Thyroid gland (tissue), 4 donors: Measurements from ENCODE around the gene ARL2BP. TPM values are rescaled to one million over a fixed set of nuclear protein-coding genes. Genes with fewer than 3 reads are reported as not detected.
A peak's percentile ranks its signal among the peaks of the same experiment; 100 is the strongest.
"Not testable (repeated sequence)": the region's sequence is repeated elsewhere in the genome, so short reads cannot be mapped to it uniquely, and the experiment has no call there.

Experiments
- DNase-seq, 2 donors: peaks; one replicate each; pipeline ENCODE4 v3.0.0-alpha.2; 2019
- H3K27ac ChIP-seq, 3 donors: fragments of 200-600 bp; sonication (generic); 1 replicate in 2 of 3; 2 replicates in 1 of 3; pipeline ENCODE4 v1.5.1; 2016 to 2019; ENCODE audit warnings: mild to moderate bottlenecking in 1 of 3, moderate library complexity in 1 of 3
- H3K27me3 ChIP-seq: fragments of 200-600 bp; sonication (generic); one replicate; pipeline ENCODE4 v1.5.1; 2019
- H3K36me3 ChIP-seq, 2 donors: fragments of 200-600 bp; sonication (generic); one replicate each; pipeline ENCODE4 v1.5.1; 2016 to 2019
- H3K4me1 ChIP-seq, 2 donors: fragments of 200-600 bp; sonication (generic); one replicate each; pipeline ENCODE4 v1.5.1; 2017 to 2019
- H3K4me3 ChIP-seq, 3 donors: fragments of 200-600 bp; sonication (generic); replicated peaks in 1 of 3; 1 replicate in 2 of 3; 2 replicates in 1 of 3; pipeline ENCODE4 v1.5.1; 2016; ENCODE audit warnings: mild to moderate bottlenecking in 1 of 3
- H3K9me3 ChIP-seq: fragments of 200-600 bp; sonication (generic); one replicate; pipeline ENCODE4 v1.5.1; 2017
- POLR2A ChIP-seq, 2 donors: fragments of 450-650 bp; IDR thresholded peaks; one replicate each; pipeline ENCODE4 v1.6.1; 2017; ENCODE audit warnings: antibody characterized with exemption in 2 of 2, mild to moderate bottlenecking in 2 of 2, moderate library complexity in 1 of 2
- WGBS, 2 donors: methylation state at CpG; one replicate each; pipeline ENCODE4 v1.1.5; 2017; 5-methylcytosine and 5-hydroxymethylcytosine counted together
- intact Hi-C: fragments of 100-400 bp; cut with DNase I; formaldehyde crosslinking; loops from one replicate; pipeline ENCODE4 v1.15.1; 2023
- total RNA-seq, 4 donors: library from RNA; depleted of rRNA; stranded (reverse); fragments of >200 nt; gene quantifications; one replicate each; pipeline ENCODE4 v1.2.3, GENCODE V29; 2016
- TF ChIP-seq, protein P1 (sequence below), 6 experiments: fragments of 200-600 bp in 3 of 6; fragments of 450-650 bp in 3 of 6; sonication (generic) in 3 of 6; IDR thresholded peaks; one replicate each; pipeline ENCODE4 v1.5.1; 2016 to 2019; ENCODE audit warnings: antibody characterized with exemption in 6 of 6, mild to moderate bottlenecking in 2 of 6, inconsistent platforms in 1 of 6, moderate library complexity in 1 of 6

Gene ARL2BP
- total RNA-seq = 10 to 100 TPM; 51.2 to 68.9 (median 60.0) TPM

DNA sequence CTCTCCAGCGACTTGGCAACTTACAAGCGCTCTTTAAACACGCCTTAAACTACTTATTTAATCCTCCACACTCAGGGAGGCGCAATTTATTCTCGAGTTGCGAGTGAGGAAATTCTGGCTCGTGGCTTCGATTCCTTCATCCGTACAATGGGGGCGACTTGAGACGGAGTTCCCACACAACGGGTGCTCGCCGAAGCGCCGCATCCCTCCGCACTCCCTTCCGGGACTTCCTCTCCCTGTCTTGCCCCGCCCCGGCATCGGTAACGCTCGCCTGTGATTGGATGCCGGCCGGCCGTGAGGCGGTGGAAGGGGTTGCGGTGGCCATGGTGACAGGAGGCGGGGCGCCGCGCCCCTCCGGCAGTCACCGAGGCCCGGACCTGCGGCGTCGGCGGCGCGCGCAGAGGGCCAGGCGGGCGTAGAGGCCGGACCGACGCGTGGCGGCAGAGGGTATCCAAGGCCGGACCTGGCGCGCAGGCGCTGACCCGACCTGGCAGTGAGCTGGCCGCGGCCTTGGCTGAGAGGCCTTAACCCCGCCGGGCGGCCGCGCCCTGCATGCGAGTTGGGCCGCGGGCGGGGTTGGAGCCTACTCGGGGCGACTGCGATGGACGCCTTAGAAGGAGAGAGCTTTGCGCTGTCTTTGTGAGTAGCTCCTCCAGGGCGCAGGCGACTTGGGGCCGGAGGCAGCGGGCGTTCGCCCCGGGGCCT, at the start of gene ARL2BP:
Gene ARL2BP, plus strand, starts transcription at position 493 of the 705 bp plus-strand sequence. Its CDS starts 109 bp downstream, at position 602.
- no peaks in the 10 kb centered on the region for H3K9me3 ChIP-seq
- WGBS, 2 donors = 0% methylated on average over 16 to 19 of the region's 77 CpGs

DNA sequence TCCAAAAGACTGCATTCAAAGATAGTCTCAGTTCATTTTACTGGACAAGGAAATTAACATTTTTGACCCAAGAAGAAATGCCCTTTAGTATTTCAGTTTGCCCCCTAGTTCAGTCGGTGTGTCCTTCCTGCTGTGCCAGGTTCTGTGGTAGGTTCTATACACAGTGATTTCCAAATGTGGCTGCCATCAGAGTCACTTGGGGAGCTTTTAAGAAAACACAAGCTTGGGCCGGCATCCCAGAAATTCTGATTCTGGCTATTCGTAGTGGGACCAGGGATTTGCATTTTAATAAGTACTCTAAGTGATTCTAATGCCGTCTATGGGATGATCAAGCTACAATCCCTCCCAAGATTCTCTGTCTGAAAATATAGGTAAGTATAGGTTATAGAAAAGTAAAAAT, 48.8 kb upstream of the ARL2BP start:
- Histone ChIP-seq H3K27me3 (no peaks in the 10 kb centered on the region), H3K27ac (peak overlapping the region in 1 of 3 donors; percentile 5), H3K4me3 (no peak overlapping the region), H3K4me1 (peaks cover 15 to 46% of the 10 kb centered on the region in 2 donors), H3K36me3 (no peaks in the 10 kb centered on the region), H3K9me3 (no peaks in the 10 kb centered on the region)
- no peak for TF ChIP-seq POLR2A (IDR thresholded peaks at IDR 0.05)
- TF ChIP-seq, protein P1, sequence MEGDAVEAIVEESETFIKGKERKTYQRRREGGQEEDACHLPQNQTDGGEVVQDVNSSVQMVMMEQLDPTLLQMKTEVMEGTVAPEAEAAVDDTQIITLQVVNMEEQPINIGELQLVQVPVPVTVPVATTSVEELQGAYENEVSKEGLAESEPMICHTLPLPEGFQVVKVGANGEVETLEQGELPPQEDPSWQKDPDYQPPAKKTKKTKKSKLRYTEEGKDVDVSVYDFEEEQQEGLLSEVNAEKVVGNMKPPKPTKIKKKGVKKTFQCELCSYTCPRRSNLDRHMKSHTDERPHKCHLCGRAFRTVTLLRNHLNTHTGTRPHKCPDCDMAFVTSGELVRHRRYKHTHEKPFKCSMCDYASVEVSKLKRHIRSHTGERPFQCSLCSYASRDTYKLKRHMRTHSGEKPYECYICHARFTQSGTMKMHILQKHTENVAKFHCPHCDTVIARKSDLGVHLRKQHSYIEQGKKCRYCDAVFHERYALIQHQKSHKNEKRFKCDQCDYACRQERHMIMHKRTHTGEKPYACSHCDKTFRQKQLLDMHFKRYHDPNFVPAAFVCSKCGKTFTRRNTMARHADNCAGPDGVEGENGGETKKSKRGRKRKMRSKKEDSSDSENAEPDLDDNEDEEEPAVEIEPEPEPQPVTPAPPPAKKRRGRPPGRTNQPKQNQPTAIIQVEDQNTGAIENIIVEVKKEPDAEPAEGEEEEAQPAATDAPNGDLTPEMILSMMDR (IDR thresholded peaks at IDR 0.05) = no peak
- intact Hi-C loops = no loop called here
- WGBS, 2 donors = 26 to 36% methylated on average over 4 of the region's 4 CpGs
- DNase-seq = peak; percentile 15 to 29

More for the DNA sequence above, at the start of gene ARL2BP:
- peak; percentile 99 for DNase-seq
- Histone ChIP-seq H3K27ac (peak within 1 kb of the TSS; percentile 82 to 94 (median 89)), H3K36me3 (peaks cover 12 to 15% of the 10 kb centered on the region in 2 donors), H3K27me3 (no peaks in the 10 kb centered on the region), H3K4me1 (peaks cover 6 to 12% of the 10 kb centered on the region in 2 donors), H3K4me3 (peak within 1 kb of the TSS; percentile 29 to 70 (median 59))
- intact Hi-C loops = loop anchor here (10.0 kb wide), 1 partner anchor 60 kb away; the partner anchor contains the start of genes PSME3IP1 and RSPRY1
- peak; percentile 69 to 97 for TF ChIP-seq POLR2A (IDR thresholded peaks at IDR 0.05)
- TF ChIP-seq, protein P1 (IDR thresholded peaks at IDR 0.05) = no peak

DNA sequence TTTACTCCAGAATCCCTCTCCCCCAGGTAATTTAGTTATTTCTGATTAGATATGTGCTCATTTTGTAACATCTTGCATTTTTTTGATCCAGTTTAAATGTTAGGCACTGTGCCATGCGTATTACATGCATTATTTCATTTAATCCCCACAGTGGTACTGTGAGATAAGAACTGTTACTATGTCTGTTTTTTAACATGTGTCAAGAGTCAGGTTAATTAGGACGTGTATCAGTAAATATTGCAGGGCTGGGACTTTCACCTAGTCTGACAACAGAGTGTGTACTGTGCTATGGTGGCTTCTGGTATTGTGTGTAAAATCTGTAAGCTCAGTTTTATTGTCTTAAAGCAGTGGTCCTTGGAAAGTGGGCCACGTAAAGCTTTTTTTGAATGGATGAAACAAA, 48.3 kb upstream of the ARL2BP start:
- H3K36me3 ChIP-seq = no peaks in the 10 kb centered on the region
- H3K4me3 ChIP-seq = no peak overlapping the region
- TF ChIP-seq, protein P1 (IDR thresholded peaks at IDR 0.05) = no peak
- TF ChIP-seq POLR2A (IDR thresholded peaks at IDR 0.05) = no peak
- no peaks in the 10 kb centered on the region for H3K9me3 ChIP-seq
- peaks cover 15 to 41% of the 10 kb centered on the region in 2 donors for H3K4me1 ChIP-seq
- 69 to 72% methylated on average over 3 of the region's 3 CpGs for WGBS, 2 donors
- no peaks in the 10 kb centered on the region for H3K27me3 ChIP-seq
- intact Hi-C loops = no loop called here
- no peak for DNase-seq
- H3K27ac ChIP-seq = peak overlapping the region in 1 of 3 donors; percentile 17

- H3K27me3 ChIP-seq, H3K36me3 ChIP-seq, intact Hi-C loops, H3K4me3 ChIP-seq, DNase-seq, H3K9me3 ChIP-seq: not testable (repeated sequence)
- Histone ChIP-seq H3K27ac (peak overlapping the region in 1 of 3 donors; percentile 45), H3K4me1 (peaks cover 5 to 21% of the 10 kb centered on the region in 2 donors)
- WGBS, 2 donors = 69 to 75% methylated on average over 5 to 6 of the region's 24 CpGs
These were observed 44.7 kb upstream of the ARL2BP start for GRCh38 chr16:57200321-57200720.

- peaks cover 6 to 10% of the 10 kb centered on the region in 2 donors for H3K36me3 ChIP-seq
- H3K9me3 ChIP-seq, H3K27me3 ChIP-seq, H3K4me3 ChIP-seq, DNase-seq, intact Hi-C loops, H3K27ac ChIP-seq: not testable (repeated sequence)
- H3K4me1 ChIP-seq = peaks cover 5 to 21% of the 10 kb centered on the region in 2 donors
- WGBS, 2 donors = no CpG with 5 or more reads among the region's 27 CpGs
These were observed 44.1 kb upstream of the ARL2BP start for GRCh38 chr16:57200926-57201325.
